HG02870 (cell line): ENCODE results near the gene SMYD1.

ENCODE experiments used
- ATAC-seq: cut with Tn5 transposase; IDR thresholded peaks from one replicate; pipeline ENCODE4 v1.9.1; 2021; ENCODE audit warnings: mild to moderate bottlenecking, moderate library complexity; ENCODE audit not compliant: unreplicated experiment

Gene SMYD1

DNA sequence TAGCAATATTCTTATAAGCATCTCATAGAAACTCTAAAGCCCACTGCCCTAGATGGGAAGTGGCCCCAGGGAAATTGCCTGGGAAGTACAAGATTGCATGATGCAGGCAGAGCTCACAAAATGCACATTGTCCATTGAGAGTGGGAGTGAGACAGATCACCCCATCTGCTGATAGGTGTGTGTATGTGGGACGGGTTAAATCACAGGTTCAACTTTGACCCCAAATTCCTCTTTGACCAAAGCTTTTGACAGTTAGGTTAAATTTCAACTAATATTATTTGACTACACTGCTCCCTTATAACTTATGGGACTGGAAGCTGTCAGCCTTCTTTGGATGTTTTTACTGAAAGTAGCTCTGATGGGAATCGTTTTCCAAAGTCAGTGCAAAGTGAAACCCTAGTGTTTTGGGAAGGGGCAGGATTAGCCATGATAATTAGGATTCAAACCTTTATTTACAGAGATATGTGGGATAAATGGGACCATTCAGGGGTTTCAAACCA is 71.6 kb downstream of the SMYD1 start:
- no peak for ATAC-seq

DNA sequence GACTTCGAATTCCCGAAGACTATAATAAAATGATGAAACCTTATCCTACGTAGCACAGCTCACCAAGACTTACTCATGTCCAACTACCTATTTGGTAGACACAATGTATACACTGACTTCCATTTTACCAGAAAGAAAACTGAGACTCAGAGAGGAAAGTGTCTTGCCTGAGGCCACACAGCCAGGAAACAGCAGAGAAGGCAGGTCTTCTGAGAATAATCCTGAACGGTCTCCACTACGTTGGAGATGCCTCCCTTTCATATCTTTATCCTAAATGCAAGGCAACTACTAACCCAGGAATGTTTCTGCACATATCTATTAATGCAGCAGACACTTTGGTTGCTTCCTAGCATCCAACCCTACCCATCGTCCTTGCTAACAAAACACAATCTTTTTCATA is 72.2 kb downstream of the SMYD1 start:
- ATAC-seq: no peak

DNA sequence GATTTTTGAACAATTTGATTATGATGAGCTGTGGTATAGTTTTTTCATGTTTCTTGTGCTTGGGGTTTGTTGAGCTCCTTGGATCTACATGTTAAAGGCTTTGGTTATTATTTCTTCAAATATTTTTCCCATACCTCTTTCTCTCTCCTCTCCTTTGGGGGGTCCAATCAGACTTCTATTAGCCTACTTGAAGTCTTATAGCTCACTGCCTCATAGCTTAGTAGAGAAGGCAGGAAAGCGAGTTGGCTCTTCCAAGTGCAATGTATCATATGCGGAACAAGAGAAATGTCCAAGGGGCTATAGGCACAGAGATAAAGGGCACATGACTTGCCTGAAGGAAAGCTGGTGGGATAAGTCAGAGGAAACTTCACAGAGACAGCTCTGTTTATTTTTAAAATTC is 74.3 kb downstream of the SMYD1 start:
- ATAC-seq: no peak

DNA sequence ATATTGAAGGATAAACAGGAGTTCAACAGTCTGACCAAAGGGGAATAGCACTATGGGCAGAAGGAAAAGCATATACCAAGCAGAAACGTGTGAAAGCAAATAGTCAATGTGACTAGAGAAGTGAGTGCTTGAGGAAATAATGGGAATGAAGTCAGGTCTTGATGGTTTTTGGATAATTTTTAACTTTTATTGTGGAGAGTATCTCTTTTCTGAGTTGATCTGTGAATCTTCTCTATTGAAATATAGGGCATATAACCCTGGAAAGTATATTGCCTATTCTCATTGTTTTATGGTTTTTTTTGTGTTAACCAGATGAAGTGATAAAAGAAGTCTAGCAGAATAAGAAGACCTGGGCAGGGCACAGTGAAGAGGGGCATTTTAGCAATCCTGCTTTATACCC is 76.6 kb downstream of the SMYD1 start:
- no peak for ATAC-seq

DNA sequence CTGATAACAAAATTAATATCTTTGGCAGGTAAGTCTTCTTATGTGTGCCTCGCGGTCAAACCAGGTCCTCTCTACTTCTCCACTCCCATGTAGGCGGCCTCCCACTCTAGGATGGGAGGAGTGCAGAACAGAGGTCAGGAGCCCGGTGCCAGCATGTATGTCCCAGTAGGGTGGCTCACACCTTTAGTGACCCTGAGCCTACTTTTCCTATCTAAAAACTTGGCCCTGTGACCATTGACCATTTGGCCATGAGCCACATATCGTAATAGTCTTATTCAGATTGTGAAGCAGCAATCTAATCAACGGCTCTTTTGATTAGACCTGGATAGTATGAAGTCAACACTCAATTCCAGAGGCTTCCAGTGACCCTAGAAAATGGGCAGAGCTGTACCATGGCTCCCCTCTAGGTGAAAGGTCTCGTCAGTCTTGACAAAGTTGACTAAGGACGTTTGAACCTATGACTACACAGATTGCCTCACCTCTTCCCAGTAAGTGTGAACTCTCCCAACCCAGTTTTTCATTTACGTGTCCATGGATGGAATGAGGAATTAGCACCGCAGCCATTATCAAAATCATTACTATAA is 77.4 kb downstream of the SMYD1 start:
- no peak for ATAC-seq

DNA sequence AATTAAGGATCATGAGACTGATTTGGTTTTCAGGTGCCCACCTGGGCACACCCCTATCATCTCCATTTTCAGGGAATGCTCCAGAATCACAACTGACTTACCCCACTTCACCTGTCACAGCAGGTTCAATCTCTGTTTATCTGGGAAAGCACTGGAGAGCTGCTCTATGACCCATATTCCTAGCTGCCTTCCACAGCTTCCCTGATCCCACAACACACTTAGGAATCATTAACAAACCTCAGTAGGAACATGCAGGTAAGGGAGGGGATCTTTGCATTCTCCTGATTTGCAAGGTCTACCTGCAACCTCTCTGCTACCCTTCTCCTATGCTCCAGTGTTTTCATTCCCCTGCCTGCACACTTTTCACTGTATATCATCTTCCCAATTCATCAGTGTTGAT is 79.0 kb downstream of the SMYD1 start:
- no peak for ATAC-seq

DNA sequence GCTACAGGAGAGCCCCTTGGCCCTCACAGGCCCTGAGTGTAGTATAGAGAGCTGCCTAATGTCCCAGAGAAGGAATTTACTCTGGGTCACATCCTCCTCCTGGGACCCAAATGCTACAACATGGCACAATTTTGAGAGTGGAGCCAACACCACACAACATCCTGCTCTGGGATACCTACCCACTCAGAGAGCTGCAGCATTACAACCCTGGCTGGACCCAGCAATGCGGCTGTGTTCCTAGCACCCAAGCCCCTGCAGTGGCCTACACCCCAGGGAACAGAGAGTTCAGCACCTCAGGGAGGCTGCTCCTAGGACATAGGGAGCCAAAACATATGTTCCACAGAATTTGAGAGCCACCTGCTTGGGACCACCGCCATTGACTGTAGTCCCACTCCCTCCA is 79.5 kb downstream of the SMYD1 start:
- ATAC-seq: no peak

DNA sequence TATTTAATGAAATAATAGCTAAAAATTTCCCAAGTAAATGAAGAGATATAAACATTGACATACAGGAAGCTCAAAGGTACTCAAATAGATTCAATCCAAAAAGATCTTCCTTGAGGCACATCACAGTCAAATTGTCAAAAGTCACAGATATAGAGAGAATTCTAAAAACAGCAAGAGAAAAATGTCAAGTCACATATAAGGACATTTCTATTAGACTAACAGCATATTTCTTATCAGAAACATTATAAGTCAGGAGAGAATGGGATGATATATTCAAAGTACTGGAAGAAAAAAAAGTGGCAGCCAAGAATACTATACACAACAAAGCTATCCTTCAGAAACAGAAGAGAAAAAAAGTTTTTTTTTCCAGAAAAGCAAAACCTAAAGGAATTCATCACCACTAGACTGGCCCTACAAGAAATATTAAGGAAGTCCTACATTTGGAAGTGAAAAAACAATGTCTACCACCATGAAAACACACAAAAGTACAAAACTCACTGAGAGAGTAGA is 81.4 kb downstream of the SMYD1 start:
- ATAC-seq: no peak

DNA sequence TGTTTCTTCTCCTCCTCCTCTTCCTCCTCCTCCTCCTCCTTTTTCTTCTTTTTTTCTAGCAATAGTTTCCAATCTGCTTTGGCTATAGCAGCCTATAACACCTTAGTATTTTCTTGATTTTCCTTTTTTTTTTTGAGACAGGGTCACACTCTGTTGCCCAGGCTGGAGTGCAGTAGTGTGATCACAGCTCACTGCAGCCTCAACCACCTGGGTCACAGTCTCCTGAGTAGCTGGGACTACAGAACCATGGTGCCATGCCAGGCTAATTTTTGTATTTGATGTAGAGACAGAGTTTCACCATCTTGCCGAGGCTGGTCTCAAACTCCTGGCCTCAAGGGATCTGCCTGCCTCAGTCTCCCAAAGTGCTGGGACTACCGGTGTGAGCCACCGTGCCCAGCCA is 91.9 kb downstream of the SMYD1 start:
- ATAC-seq: no peak

DNA sequence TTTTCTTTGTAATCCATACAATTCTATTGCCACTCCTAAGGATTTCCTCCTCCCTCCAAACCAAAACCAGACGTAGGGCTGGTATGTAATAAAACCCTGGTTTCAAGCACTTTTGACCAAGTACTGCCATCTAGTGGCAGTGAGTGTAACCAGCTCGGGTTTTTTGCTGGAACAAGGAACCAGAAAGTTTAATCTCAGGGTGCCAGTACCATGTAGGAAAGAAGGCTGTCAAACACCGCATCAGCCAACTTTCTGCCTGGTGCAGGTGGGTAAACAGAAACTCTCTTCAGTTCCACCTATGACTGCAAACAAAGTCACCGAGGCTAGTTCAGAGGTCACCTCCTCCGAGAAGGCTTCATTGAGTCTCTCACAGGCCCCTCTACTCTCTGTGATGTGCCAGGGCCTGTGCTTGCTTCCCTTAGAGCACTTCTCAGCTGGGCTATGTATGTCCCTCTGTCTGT is 92.4 kb downstream of the SMYD1 start:
- ATAC-seq: peak; percentile 58

DNA sequence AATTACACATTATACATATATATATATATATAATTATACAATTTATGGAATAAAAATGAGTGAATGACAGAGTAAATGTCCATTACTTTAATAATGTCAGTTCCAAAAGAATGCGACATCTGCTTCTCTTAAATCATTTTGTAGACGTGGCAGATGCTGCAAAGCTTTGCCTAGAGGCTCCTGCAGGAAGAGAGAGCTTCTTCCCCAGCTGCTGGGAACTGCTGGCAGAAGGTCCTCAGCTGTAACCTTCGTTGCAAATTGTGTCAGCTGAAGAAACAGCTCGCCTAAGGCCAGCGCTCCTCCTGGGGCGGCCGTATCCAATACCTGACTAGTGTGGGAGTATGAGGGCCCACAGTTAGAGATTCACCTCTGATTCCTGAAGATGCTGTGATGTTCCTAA is 92.9 kb downstream of the SMYD1 start:
- no peak for ATAC-seq

DNA sequence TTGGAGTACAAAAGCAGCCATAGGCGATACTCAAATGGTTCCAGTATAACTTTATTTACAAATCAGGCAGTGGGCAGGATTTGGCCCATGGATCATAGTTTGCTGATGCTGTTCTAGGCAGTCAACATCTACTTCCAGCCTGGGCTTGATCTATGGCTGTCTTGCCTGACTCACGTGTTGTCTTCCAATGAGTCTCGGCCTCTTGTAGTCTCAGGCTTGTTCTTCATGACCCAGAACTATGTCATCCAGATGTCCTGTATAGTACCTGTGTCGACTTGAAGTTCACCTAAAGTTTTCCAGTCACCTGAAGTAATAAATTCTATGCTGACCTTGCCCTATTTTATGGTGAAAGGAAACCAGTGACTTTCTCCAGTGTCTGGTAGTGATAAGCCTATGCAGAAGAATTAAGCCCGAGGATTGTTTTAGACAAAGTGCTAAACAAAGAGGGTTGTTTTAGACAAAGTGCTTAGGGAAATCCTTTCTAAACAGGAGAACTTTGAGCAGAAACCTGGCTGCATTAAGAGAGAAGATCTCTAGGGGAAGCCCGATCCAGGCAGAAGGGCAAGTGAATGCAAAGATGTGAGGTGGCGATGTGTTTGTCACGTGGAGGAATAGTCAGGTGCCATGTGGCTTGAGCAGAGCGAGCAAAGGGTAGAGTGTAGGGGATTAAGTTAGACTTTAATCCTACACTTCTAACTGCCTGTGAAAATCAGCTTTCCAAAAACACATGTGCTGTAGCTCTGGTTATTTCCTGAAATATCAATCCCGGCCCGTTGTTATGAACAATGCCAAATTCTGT is 94.0 kb downstream of the SMYD1 start:
- ATAC-seq: no peak
